ENCODE results near the gene ZNF485. TPM values are rescaled to one million over a fixed set of nuclear protein-coding genes. Genes with fewer than 3 reads are reported as not detected.
"Not testable (repeated sequence)": the region's sequence is repeated elsewhere in the genome, so short reads cannot be mapped to it uniquely, and the experiment has no call there.

The ZNF485 gene
- total RNA-seq, 1 donor from 2014 or later, result 2.0 TPM

DNA sequence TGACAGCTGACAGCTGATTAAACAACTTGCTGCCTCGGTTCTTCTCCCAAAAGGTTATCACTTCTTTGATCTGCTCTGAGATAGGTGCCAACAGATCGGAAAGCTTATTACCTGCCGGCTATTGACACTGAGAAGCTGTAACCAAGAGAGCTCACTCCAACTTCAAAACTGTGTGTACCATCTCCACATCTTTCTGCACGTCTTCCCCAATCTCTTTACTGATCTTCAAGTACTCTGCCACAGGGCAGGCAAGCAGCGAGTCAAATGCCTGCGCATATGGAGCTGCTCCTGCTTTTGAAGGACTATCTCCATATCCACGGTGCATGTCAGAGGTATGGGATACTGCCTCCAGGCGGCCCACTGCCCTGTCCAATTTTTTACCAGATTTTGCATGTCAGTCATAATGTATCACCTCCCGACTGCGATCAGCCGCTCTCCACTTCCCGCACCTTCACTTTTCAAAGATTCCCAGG, 352 bp upstream of the ZNF485 start:
- no peak for DNase-seq (ENCODE audit: low read depth, low spot score)

DNA sequence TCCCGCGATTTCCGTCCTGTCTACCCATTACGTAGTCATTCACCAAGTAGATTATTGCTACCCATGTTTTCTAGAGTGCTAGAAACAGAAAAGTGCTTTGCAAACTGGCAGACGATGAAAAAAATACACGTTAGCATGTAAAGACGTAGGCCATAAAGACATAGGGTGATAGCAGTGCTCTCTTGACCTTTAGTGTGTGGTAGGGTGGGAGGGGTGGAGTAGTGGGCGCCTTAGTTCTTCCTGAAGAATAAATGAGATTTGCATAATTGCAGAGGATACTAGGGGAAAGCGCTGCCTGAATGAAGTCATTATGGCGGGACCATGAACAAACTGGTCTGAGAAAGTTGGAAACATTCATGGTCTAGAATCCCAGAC, 948 bp downstream of the ZNF485 start:
- no peak for DNase-seq (ENCODE audit: low read depth, low spot score)

- no peak for DNase-seq (ENCODE audit: low read depth, low spot score)
Measured at GRCh38 chr10:43610636-43611035, 4.4 kb downstream of the ZNF485 start.

GRCh38 chr10:43616697-43617370, 10.6 kb downstream of the ZNF485 start:
- DNase-seq (ENCODE audit: low read depth, low spot score), result no peak

GRCh38 chr10:43619368-43619767, 13.1 kb downstream of the ZNF485 start:
- DNase-seq (ENCODE audit: low read depth, low spot score), result no peak

DNA sequence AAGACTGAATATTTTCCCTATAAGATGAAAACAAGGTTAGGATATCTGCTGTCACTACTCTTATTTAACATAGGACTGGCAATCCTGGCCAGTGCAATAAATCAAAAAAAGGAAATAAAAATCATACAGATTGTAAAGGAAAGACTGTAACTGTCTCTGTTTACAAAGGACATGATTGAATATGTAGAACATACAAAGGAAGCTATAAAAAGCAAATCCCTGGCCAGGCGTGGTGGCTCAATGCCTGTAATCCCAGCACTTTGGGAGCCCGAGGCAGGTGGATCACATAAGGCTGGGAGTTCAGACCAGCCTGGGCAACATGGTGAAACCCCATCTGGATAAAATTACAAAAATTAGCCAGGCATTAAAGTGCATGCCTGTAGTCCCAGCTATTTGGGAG, 15.8 kb downstream of the ZNF485 start:
- no peak for DNase-seq (ENCODE audit: low read depth, low spot score)

GRCh38 chr10:43623351-43623750, 17.1 kb downstream of the ZNF485 start:
- no peak for DNase-seq (ENCODE audit: low read depth, low spot score)

DNA sequence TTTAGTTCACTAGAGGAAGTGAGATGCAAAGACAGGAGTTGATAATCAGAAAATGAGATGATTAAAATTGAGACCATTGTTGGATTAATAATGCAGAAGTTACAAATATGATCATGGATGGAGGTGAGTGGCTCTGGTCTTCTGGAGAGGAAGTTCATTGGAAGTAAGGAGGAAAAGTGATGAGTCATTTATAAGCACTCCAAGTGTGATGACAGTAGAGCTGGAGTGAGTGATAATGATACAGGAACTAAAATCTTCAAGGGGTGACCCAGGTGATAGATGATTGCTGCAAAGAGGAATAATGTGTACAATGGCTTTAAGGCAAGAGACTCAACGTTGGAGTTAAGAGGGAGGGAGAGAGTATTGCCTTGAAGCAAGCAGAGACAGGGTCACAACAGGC, 21.7 kb downstream of the ZNF485 start:
- no peak for DNase-seq (ENCODE audit: low read depth, low spot score)

- no peak for DNase-seq (ENCODE audit: low read depth, low spot score)
Measured at GRCh38 chr10:43628956-43629355, 22.7 kb downstream of the ZNF485 start.

- not testable (repeated sequence) for DNase-seq (ENCODE audit: low read depth, low spot score)
Measured at GRCh38 chr10:43635816-43636215, 29.6 kb downstream of the ZNF485 start.

- no peak for DNase-seq (ENCODE audit: low read depth, low spot score)
Measured at GRCh38 chr10:43640603-43641002, 34.4 kb downstream of the ZNF485 start.

- DNase-seq (ENCODE audit: low read depth, low spot score), result no peak
Measured at GRCh38 chr10:43644252-43644651, 38.0 kb downstream of the ZNF485 start.

DNA sequence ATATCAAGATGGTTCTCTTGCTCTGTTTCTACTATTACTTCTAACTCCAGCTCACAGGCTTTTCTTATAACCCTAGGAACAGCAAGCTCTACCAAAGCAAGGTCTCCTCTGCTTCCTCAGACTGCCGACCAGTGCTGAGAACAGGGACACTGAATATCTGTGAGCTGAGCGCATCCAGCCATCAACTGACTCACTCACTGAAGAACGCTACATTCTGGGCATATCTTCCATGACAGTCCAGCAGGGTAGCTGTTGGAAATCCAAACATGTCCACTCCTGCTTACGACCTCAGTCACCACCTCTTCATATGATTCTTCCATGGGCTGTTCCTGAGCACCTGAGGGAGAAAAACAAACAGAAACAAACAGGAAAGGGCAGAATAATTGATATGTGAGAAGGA, 39.6 kb downstream of the ZNF485 start:
- no peak for DNase-seq (ENCODE audit: low read depth, low spot score)

DNA sequence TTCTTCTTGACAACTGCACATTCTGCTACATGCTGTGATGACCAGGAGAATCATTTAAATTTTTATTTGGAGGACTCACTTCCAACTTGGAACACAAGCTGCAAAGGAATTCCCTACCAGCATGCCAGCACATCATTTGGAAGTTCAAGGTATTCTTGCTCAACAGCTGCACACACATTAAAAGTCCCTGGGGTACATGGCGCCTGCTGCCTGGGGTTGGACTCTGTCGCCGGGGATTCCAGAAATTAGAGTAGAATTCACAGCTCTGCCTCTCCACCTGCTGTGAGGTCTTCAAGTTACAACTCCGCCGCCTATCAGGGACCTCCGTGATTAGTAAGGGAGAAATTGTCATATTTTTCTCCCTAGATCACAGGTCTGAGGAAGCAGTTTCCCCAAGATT, 41.3 kb downstream of the ZNF485 start:
- DNase-seq (ENCODE audit: low read depth, low spot score), result no peak

GRCh38 chr10:43648095-43648397, 41.8 kb downstream of the ZNF485 start:
- DNase-seq (ENCODE audit: low read depth, low spot score), result no peak

DNA sequence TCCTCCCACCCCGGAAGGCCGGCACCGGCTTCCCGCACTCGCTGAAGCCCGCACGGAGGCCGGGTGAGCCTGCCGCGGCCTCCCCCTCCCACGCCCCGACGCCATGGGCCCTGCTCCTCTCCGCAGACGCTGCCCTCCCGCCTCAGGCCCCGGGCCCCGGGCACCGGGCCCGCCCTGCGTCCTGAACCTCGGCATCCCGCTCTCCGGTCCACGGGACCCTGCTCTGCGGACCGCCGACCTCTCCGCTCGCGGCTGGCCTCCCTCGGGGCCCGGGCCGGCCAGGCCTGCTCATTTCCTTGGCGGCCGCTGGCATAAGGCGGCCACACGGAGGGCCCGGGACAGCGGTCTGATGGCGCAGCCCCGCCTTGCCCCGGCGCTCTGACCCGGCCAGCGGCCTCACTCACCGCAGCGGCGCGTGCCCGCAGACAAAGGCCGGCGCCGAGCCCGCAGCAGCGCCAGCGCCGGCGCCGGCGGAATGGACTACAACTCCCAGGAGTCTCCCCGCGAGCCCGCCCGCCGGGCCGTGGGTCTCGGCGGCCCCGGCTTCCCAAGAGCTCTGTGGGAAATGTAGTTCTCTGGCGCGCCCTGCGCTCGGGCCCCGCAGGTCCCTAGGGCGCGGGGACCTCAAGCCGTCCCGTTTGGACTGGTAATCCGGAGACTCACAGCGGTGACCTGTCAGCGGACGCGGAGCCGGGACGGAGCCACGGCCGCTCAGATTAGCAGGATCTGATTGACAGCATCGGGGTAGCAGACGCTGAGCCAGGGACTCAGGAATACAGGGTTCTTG, 42.4 kb downstream of the ZNF485 start, which contains the start of gene ZNF32:
Gene ZNF32, minus strand, starts transcription at position 484 of the 787 bp plus-strand sequence. CDS start 2,748 bp downstream, outside the sequence.
- DNase-seq (ENCODE audit: low read depth, low spot score), result peak; percentile 40

DNA sequence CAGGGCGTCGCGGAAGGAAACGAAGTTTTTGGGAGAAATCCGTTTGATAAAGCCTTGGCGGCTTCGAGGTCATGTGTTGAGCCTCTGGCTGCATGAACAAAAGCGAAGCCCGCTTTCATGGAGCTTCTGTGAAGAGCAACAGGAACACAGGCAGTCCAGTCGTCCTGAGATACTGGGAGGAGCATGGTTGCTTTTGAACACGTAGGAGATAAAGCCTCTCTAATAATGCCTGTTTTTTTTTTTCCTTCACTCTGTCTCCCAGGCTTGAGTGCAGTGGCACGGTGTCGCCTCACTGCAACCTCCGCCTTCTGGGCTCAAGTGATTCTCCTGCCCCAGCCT, 42.9 kb downstream of the ZNF485 start:
- no peak for DNase-seq (ENCODE audit: low read depth, low spot score)

DNA sequence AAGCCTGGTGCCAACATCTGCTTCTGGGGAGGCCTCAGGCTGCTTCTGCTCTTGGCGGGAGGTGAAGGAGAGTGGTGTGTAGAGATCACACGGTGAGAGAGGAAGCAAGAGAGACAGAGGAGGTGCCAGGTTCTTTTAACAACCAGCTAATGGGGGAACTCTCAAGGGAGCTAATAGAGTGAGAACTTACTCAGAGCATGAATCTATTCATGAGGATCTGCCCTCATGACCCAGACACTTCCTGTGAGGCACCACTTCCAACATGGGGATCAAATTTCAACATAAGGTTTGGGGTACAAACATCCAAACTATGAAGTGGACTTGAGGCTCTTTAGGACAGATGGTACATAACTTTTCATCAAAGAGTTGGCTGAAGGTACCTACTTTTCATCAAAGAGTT, 47.5 kb downstream of the ZNF485 start:
- no peak for DNase-seq (ENCODE audit: low read depth, low spot score)

- no peak for DNase-seq (ENCODE audit: low read depth, low spot score)
Measured at GRCh38 chr10:43655311-43655710, 49.1 kb downstream of the ZNF485 start.

DNA sequence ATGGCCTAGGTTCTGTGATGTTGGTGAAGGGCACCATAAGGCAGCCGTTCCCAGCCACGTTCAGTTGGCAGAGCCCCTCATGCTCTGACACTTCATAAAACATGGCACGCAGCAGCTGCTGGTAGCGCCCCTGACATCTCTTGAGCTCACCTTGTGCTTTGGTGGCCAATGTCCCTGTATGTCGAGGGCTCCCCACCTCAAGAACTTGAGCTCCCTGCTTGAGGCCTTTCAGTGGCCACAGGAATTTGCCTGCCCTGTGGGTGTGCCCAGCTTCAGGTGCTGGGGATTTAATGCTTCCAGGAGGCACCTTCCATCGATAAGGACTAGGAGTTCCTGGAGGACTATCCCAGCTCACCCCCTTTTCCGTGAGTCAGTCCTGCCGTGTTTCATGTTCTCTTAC, 52.0 kb downstream of the ZNF485 start:
- no peak for DNase-seq (ENCODE audit: low read depth, low spot score)

- DNase-seq (ENCODE audit: low read depth, low spot score), result no peak
Measured at GRCh38 chr10:43665054-43665453, 58.8 kb downstream of the ZNF485 start.

GRCh38 chr10:43666552-43666951, 60.3 kb downstream of the ZNF485 start:
- DNase-seq (ENCODE audit: low read depth, low spot score), result no peak

DNA sequence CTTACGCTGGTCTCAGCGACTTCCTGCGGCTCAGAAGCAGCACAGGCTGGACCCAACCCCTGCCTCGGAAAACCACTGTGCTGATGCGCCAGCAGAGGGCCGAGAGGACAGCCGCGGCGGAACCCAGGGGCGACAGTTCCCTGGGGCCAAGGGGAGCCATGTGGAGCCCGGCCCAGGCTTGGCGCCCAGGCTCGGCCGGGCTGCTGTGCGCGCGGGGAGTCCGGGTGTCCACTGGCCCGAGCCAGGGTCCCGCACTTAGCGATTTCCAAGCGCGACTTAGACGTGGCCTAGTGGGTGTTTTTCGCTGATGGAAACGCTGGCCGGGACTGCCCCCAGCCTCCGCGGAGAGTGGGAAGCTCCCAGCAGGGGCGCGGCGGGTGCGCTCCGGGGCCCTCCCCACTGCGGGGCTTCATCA, 61.1 kb downstream of the ZNF485 start:
- no peak for DNase-seq (ENCODE audit: low read depth, low spot score)
